HG02973 (cell line): ENCODE measurements around the gene VAT1L.

Experiments used
- ATAC-seq: cut with Tn5 transposase; IDR thresholded peaks from one replicate; pipeline ENCODE4 v1.9.1; 2021; ENCODE audit warnings: moderate library complexity; ENCODE audit not compliant: unreplicated experiment

The VAT1L gene, protein sequence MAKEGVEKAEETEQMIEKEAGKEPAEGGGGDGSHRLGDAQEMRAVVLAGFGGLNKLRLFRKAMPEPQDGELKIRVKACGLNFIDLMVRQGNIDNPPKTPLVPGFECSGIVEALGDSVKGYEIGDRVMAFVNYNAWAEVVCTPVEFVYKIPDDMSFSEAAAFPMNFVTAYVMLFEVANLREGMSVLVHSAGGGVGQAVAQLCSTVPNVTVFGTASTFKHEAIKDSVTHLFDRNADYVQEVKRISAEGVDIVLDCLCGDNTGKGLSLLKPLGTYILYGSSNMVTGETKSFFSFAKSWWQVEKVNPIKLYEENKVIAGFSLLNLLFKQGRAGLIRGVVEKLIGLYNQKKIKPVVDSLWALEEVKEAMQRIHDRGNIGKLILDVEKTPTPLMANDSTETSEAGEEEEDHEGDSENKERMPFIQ

GRCh38 chr16:77788181-77789084 is at the start of gene VAT1L:
VAT1L (plus strand) TSS chr16:77788564; CDS start chr16:77788683, 119 bp downstream.
- no peak for ATAC-seq

DNA sequence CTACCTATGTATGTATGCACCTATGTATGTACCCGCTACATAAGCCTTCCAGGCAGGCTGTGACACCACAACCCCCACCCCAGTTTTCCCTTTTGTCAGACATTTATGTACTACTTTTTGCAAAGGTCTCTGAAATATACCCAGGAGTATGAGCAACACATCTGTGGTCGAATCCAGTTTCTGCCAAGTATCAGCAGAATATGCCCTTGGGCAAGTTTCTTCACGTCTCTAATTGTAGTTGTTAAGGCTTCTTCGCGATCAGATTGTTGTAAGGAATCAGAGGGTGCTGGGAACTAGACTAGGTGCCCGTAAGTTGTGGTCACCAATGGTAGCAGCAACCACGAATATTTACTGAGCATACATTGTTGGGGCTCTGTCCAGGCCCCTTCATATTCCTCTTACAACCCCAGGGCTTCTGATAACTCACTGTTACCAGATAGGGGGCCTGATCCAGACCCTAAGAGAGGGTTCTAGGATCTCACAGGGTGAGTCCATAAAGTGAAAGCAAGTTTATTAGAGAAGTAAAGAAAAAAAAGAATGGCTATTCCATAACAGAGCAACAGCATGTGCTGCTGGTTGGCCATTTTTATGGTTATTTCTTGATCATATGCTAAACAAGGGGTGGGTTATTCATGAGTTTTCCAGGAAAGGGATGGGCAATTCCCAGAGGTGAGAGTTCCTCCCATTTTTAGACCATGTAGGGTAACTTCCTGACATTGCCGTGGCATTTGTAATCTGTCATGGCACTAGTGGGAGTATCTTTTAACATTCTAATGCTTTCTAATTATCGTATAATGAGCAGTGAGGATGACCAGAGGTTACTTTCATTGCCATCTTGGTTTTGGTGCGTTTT is 49.4 kb upstream of the VAT1L start:
- ATAC-seq, result no peak

GRCh38 chr16:77739559-77739892 is 48.8 kb upstream of the VAT1L start:
- no peak for ATAC-seq

DNA sequence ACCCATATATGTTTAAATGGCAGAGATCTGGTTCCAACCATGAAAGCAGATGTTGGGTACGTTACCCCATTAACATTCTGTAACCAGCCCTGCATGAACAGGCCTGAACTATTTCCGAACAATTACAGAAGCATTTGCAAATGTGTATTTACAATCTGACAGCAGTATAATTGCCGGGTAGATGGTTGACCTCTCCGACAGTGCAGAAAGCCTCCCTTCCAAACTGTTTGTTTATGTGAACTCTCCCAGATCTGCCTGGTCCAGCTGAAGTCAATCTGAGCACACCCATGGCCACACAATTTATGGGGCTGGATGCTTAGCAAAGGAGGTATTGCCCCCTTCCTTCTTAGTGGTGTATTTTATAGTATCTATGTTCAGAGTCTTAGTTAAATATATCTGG is 44.2 kb upstream of the VAT1L start:
- no peak for ATAC-seq

GRCh38 chr16:77745972-77746371 is 42.4 kb upstream of the VAT1L start:
- no peak for ATAC-seq

DNA sequence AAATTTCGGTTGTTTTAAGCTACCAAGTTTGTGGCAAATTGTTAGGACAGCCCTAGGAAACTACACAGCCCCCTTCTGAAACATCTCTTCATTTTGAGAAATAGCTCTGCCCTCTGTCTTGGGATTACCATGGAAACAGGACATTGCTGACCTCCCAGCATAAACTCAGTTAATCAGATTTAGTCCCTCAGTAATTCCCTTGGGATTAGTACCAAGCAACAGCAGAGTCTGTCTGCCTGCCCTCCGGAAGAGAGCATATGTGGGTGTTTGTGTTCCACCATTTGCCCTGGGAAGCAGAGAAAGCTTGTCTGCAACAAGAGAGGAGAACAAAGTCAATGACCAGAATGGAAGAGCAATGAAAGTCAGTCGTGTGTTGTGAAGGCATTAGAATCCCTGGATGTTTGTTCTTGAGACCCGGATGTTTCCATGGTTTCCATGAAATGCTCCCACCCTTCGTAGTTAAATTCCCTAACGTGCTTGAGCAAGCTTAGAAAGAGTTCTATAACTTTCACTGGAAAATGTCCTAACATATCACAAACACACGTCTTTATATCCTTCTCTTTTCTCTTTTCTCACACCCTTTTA is 39.9 kb upstream of the VAT1L start:
- no peak for ATAC-seq

DNA sequence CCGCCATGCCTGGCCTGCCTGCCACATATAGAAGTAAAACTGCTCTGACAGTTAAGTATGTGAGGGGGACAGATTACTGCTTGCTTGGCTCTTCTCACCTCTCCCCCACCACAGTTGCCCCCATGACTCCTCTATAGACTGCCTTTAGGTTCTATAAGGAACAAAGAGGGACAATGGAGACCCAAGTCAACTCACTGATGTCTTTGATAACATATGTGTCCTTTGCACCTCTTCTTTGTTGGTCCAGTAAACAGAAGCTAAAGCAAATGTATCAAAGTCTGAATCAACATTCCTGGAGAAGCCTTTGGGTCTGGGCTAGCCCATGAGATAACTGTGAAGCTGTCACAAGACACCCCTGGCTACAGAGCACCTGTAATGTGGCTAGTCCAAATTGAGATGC is 38.9 kb upstream of the VAT1L start:
- no peak for ATAC-seq

DNA sequence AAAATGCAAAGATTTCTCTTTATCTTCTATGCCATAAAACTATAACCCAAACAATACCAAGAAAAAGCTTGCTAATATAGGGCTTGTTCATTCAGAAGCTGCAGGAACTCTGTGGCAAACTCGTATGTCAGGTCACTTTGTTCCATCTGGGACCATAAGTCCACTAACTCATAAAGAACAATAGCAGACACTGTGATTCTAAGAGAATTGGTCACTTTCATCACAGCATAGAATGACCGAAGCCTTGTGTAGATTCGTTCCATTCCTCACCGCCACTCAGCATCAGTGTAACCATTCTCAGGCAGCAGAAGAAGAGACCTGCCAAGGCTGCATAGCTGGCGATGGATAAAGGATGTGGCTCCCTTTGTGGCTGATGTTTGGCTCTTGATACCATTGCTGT is 30.3 kb upstream of the VAT1L start:
- no peak for ATAC-seq

- ATAC-seq, result no peak
Observed at GRCh38 chr16:77758508-77758907, 29.9 kb upstream of the VAT1L start.

GRCh38 chr16:77759201-77759600 is 29.2 kb upstream of the VAT1L start:
- no peak for ATAC-seq

DNA sequence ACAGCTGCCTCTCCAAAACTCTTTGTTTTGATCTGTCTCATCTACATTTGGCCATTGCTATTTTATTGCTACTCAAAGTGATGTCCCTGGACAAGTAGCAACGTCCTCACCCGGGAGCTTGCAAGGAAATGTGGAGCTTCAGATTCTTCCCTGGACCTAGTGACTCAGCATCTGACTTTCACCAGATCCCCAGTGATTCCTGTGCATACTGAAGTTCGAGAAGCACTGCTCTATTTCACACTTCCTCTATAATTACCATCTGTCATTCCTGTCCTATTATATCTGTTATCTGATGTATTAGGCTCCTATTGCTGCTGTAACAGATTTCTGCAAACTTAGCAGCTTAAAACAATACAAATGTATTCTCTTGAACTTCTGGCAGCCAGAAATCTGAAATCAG is 28.5 kb upstream of the VAT1L start:
- ATAC-seq, result no peak

DNA sequence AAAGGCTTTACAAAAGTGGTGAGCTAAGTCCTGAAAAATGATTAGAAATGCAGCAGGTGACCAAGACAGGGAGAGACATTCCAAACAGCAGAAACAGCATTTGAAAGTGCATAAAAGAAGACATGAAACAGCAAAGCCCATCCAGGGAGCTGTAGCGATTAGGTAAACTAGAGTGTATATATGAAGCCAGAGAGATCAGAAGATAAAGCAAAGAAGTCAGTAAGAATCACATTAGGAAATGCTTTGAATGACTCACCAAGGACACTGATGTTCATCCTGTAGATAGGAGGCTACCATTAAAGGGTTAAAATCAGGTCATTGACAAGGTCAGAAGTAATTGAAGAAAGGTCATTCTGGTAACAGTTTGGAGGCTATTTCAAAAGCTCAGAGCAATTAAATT is 27.6 kb upstream of the VAT1L start:
- no peak for ATAC-seq

DNA sequence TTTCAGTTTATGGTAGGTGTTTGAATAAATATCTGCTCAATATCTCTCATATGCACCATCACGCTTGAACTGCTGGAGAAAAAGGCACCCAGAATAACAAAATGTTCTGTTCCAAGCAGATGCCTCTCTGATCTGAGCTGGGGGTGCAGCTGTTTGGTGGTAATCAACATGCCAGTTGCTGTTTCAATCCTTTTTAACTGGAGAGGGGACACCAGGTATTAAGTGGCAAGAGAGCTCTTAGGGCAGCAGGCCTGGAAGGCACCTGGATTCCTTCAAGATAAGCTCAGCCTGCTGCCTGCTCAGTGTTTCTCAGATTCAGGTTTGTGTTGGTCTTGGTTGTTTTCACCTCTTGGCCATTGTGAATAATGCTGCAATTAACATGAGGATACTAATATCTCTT is 27.2 kb upstream of the VAT1L start:
- no peak for ATAC-seq

- no peak for ATAC-seq
Observed at GRCh38 chr16:77762262-77762661, 26.1 kb upstream of the VAT1L start.

GRCh38 chr16:77763994-77764393 is 24.4 kb upstream of the VAT1L start:
- ATAC-seq, result no peak

DNA sequence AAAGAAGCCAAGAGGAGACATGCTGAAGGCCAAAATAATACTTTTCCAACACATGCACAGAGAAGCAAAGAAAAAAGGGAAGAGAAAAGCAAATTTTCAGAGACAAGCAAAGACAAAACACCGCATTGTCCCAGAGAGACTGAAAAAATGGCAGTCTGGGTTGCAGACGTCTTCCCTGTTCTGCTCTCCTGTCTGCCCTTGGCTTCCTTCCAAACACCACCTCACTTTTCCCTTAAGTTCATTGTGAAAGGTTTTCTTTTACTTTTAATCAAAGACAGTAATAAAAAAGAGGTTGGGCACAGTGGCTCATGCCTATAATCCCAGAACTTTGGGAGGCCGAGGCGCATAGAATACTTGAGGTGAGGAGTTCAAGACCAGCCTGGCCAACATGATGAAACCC is 21.2 kb upstream of the VAT1L start:
- ATAC-seq, result no peak

GRCh38 chr16:77767826-77768225 is 20.5 kb upstream of the VAT1L start:
- no peak for ATAC-seq

DNA sequence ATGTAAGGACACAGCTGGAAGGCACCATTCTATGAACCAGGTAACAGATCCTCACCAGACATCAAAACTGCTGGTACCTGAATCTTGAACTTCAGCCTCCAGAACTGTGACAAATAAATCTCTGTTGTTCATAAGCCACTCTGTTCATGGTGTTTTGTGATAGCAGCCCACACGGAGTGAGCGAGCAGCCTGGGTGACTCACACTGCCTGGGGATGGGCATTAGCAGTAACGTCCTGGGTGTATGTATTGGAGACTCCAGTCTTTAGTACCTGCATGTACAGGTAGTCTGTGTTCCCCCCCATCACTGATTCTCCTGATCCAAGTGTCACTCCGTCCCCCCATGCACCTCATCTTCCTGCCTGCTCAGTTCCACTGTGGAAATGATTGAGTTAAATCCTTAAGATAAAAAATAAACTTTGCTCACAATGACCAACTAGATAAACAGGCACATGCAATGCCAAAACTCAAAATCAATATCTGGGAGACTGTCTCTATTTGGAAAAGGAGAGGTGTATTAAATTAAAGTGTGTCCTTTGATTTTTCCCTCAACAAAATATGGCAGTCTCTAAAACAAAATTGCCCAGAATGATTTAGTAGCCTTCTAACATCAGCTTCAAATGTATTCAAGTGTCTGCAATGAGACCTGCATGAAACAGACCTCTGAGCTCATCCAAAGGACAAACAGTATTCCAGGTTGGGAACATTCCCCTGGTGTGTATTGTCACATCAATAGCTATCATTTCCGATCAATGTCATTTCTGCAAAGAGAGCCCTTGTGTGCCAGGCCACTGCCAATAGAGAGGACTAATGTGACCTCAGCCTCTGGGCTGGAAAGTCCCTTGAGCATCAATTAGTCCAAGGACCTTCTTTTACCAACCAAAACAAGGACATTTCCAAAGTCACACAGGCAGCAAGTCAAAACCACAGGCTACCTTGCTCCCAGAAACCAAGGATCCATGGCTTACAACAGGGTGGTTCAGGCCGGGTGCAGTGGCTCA is 12.2 kb upstream of the VAT1L start:
- no peak for ATAC-seq

DNA sequence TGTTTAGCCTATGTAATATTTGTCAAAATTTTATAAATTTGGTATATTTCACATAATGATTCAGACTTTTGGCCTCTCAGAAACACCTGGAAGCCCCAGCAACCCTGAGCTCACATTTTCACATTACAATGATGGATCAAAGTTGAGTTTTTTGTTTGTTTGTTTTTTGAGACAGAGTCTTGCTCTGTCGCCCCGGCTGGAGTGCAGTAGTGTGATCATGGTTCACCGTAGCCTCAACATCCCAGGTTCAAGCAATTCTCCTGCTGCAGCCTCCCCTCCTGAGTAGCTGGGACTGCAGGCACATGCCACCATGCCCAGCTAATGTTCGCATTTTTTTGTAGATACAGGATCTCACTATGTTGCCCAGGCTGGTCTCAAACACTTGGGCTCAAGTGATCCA is 10.6 kb upstream of the VAT1L start:
- ATAC-seq, result no peak

DNA sequence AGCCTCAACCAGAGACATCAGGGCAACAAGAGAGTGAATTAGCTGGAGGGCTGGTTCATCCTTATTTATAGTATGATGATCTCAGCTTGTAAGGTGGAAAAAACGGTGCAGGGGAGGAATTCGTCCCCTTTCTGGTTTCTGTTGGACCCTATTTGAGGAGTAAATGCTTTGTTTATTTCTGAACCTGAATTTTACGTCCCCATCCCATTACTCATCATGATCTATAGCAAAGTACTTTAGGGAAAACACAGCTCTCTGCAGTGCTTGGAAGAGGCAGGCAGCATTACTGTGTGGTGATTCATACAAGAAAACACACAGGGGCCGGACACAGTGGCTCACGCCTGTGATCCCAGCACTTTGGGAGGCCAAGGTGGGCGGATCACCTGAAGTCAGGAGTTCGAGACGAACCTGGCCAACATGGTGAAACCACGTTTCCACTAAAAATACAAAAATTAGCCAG is 8.0 kb upstream of the VAT1L start:
- no peak for ATAC-seq
